Left hindlimb (tissue), 1 donor: Measurements from ENCODE around the gene SSNA1.
"Not testable (repeated sequence)": the region's sequence is repeated elsewhere in the genome, so short reads cannot be mapped to it uniquely, and the experiment has no call there.

Source experiments
- DNase-seq: peaks from one replicate; pipeline ENCODE4 v3.0.0-alpha.2; 2018

Gene SSNA1

DNA sequence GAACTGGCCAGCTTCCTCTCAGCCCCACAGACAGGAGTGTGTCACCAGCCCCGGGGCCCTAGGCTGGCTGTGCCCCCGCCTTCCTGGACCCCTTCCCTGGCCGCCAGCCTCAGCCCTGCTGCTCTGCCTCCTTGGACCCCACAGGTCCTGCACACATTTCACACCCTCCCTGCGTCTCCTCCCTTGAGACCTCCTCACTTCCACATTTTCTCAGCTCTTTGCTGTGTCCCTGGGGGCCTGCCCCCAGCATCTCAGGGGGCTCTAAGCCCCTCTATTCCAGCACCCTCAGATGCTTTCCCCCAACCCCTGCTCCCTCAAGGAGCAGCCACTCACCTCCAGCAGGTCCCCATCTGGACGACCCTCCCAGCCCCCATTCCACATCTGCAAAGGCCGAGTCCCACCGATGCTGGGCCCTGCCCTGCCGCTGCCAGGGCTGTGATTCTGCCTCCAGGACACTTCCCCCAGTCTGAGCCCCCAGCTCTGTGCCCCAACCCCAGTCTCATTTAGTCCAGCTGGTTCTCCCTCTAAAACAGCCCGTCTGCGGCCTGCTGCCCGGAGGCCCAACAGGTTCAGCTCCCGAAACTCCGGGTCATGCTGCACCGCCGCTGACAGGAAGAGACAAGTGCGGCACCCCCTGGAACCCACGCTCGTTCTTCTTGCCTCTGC is 46.4 kb downstream of the SSNA1 start:
- DNase-seq, result no peak

- DNase-seq, result no peak
Measured at GRCh38 chr9:137235424-137236237, 47.2 kb downstream of the SSNA1 start.

- peak; percentile 86 for DNase-seq
Measured at GRCh38 chr9:137236238-137236935, 47.9 kb downstream of the SSNA1 start.

GRCh38 chr9:137236936-137237421 is 48.5 kb downstream of the SSNA1 start:
- no peak for DNase-seq

GRCh38 chr9:137237759-137238726 is 49.6 kb downstream of the SSNA1 start:
- DNase-seq, result no peak

DNA sequence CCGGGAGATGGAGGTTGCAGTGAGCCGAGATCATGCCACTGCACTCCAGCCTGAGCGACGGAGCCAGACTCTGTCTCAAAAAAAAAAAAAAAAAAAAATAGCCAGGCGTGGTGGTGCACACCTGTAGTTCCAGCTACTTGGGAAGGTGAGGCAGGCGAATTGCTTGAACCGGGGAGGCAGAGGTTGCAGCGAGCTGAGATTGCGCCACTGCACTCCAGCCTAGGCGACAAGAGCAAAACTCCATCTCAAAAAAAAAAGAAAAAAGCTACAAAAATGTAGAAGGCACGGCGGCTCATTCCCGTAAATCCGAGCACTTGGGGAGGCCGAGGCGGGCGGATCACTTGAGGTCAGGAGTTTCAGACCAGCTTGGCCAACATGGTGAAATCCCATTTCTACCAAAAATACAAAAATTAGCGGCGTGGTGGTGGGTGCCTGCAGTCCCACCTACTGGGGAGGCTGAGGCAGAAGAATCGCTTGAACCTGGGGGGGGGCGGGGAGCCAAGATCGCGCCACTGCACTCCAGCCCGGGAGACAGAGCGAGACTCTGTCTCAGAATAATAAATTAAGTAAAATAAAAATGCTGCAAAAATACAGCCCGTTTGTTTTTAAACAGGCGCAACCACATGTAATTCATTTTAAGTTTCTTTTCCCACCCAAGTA is 51.2 kb downstream of the SSNA1 start:
- not testable (repeated sequence) for DNase-seq
